Peyer's patch (tissue), 4 donors: Measurements from ENCODE around the gene DHX30.

Experiments used
- CTCF ChIP-seq, 6 experiments: fragments of 450-650 bp in 4 of 6; fragments of 200-600 bp in 2 of 6; sonication (generic) in 1 of 6; IDR thresholded peaks; one replicate each; pipeline ENCODE4 v1.5.1; 2017 to 2019; ENCODE audit warnings: antibody characterized with exemption in 6 of 6, mild to moderate bottlenecking in 3 of 6, moderate library complexity in 1 of 6
- POLR2A ChIP-seq, 2 donors: fragments of 450-650 bp; IDR thresholded peaks; one replicate each; pipeline ENCODE4 v1.5.1; 2017; ENCODE audit warnings: antibody characterized with exemption in 2 of 2, mild to moderate bottlenecking in 2 of 2, moderate library complexity in 2 of 2

- no peak for TF ChIP-seq CTCF (IDR thresholded peaks at IDR 0.05)
- TF ChIP-seq POLR2A (IDR thresholded peaks at IDR 0.05), result no peak
Measured at GRCh38 chr3:47870156-47870555, 67.2 kb downstream of the DHX30 start.
